DOHH2 (cell line): ENCODE measurements around the gene MDM1.

ENCODE experiments used
- EZH2phosphoT487 ChIP-seq: fragments of 200-600 bp; sonication (generic); IDR thresholded peaks from 2 replicates; pipeline ENCODE4 v1.6.1; 2017; ENCODE audit warnings: borderline replicate concordance, mild to moderate bottlenecking, antibody characterized with exemption, low read length, moderate library complexity, mixed read lengths
- TF ChIP-seq, protein P1 (sequence below): fragments of 200-600 bp; sonication (generic); IDR thresholded peaks from one replicate; pipeline ENCODE4 v1.5.1; 2014; ENCODE audit warnings: antibody characterized with exemption, mild to moderate bottlenecking, low read depth, low read length; ENCODE audit not compliant: poor library complexity, severe bottlenecking

GRCh38 chr12:68270358-68270757, 61.8 kb downstream of the MDM1 start:
- TF ChIP-seq, protein P1, sequence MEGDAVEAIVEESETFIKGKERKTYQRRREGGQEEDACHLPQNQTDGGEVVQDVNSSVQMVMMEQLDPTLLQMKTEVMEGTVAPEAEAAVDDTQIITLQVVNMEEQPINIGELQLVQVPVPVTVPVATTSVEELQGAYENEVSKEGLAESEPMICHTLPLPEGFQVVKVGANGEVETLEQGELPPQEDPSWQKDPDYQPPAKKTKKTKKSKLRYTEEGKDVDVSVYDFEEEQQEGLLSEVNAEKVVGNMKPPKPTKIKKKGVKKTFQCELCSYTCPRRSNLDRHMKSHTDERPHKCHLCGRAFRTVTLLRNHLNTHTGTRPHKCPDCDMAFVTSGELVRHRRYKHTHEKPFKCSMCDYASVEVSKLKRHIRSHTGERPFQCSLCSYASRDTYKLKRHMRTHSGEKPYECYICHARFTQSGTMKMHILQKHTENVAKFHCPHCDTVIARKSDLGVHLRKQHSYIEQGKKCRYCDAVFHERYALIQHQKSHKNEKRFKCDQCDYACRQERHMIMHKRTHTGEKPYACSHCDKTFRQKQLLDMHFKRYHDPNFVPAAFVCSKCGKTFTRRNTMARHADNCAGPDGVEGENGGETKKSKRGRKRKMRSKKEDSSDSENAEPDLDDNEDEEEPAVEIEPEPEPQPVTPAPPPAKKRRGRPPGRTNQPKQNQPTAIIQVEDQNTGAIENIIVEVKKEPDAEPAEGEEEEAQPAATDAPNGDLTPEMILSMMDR = no peak
- TF ChIP-seq EZH2phosphoT487 = no peak
